Kidney tubule cell (primary cell): ENCODE measurements around the gene RNASEH2B.
A peak's percentile ranks its signal among the peaks of the same experiment; 100 is the strongest.

Source experiments
- DNase-seq: peaks from one replicate; pipeline ENCODE4 v3.0.0-alpha.2; 2018; ENCODE audit warnings: low spot score

The RNASEH2B gene

DNA sequence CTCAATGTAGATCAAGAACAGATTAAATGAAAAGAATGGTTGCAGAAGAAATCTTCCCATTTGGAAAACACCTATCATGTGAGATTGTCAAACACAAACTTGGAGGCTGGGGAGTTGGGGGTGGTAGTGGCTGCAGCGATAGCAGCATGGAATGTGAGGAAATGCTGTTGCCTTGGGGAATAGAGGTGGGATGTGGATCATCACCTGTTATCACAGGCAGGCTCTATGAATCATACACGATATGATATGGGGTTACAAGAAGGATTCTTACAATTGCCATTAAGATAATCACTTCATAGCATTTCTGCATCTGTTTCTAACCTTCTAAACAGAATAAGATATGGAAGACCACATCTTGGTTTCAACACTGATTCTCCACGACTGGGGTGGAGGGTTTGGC is 88.7 kb downstream of the RNASEH2B start:
- no peak for DNase-seq

DNA sequence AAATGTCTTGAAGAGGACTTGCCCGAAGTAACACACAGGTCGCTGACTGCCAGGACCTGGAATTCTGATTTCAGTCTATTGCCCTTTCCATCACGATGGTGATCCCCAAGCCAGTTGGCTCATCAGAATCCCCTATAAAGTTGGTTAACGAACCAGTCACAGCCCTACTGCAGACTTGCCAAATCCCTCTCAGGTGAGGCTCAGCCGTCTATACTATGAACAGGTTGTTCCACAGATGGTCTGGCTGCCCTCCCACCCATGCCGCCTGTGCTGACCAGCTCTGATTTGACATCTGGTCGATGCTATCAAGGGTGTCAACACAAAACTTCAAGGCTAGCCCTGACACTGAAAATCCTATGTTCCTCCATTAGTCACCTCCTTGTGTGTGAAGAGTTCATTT is 90.0 kb downstream of the RNASEH2B start:
- DNase-seq: no peak

DNA sequence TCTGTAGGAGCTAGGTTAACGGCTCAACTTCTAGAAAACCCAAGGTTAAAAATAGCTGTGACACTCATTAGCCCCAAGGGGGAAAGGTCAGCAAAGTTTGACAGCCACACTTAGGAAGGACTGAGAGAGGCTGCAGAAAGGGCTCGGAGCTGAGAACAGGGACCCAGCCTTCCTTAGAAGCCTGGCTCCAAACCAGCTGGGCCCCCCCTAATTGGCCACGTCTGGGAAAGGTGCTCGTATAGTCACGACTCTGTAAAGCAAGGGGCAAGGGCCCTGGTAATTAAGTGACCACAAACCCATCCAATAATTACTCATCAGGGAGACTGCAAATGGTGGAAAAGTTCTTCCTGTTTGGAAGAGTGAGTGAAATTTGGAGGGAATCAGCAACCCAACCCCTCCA is 90.5 kb downstream of the RNASEH2B start:
- DNase-seq: no peak

DNA sequence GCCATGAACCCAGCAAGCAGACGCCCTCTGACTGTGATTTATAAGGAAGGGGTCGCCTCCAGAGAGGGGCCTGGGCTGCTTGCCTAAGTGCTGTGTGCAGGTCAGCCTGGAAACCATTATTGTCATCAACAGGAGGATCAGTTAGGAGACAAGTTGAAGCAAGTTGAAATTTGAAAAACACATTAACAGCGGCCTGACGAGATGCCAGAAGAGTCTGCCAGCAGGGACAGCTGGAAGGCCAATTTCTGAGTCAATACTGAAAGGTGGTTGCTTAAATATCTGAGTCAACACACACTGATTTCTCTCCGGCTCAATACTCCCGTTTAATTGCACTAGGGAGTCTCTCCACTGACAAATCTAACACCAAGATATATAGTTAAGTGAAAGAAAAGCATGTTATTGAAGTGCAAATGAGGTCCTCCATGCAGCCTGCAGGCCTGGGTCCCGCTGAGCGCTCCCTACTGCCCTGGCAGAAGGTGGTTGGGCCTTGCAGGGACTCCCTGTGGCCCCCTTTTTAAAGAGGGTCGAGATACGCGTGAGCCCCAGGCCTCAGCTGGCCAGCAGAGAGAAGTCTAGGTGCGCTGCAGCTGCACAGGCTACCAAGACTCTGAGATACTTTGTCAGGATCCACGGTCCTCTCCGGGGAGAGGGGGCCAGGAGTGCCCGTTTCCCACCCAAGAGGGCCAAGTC is 91.1 kb downstream of the RNASEH2B start:
- DNase-seq: peak; percentile 4

DNA sequence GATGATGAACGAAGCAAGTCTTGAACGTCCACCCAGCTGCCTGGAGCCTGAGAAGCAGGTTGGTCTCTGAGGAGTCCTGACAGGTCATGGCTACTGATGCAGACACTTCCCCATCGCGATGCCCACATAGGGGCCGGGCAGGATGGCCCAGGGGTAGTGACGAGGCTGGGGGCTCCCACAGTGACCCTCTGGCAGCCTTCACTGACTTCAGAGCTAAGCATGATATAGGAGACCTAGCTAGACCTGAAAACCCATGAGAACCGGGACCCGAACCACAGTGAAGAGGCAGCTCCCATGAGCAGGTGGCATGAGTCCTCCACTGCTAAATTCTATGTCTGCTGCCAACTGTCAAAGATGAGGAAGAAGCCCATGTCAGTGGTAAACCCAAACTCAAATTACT is 91.7 kb downstream of the RNASEH2B start:
- DNase-seq: no peak

DNA sequence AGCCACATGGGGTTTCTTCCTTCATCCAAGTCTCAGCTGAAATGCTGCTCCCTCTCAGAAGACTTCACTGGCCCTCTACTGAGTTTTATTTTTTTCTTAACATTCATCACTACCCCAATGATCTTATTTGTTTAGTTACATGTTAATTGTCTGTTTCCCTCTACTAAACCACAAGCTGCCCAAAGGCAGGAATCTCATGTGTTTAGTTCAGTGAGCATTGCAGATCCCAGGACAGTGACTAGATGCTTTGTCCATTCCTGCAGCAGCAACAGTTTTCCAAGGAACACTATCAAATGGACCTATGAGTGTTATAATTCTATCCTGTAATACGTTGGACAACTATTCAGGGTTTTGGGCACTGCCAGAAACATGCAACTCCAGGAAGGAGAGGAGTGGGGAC is 93.1 kb downstream of the RNASEH2B start:
- DNase-seq: no peak

DNA sequence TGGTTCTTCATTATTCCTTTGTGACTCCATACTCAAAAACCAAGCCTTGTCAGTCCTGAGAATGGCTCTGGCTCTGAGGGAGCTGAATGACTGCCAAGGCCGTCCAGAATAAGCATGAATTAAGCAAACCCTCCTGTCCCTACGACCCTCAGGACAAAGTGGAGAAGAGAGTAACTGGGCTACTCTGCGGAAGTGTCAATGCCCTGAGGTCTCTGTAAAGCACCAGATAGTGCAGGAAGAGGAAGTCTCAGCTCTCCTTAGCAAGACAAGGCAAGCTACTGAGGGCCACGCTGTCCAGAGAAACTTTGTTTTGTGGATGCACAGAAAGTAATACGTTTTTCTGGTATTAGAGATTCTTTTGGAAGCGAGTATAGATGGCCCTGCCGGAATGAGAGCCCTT is 94.1 kb downstream of the RNASEH2B start:
- DNase-seq: no peak

DNA sequence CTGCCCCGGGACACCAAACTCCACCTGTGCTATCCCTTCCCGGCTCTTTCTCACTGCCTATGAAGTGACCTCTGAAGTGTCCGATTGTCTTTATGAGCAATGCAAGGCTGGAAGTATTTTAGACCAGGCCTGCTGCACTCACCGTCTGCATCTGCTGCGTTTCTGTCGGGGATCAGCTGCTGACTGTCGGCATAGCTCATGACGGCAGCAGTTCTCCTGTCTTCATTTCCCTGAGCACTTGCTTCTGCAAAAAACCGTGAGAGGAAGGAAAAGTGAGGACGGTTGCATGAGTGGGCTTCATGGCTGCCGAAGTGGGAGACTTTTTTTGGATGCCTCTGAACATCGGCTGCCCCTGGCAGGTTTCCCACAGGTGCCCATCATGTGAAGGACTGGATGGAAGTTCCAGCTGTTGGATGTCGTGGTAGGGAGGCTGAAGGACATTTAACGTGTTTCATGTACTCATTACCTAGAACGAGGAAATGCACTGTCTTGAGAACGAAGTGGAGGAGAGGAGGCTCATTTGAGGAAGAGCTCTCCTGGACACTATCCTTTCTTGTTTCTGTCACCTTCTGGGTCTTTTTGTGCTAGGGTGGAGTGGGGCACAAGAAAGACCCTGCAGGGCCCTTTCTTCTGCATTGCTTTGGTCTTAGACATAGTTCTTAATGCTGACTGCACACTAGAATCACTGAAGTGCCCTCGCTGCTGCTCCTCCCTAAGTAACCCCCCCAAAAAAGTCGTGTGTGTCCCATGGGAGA is 94.7 kb downstream of the RNASEH2B start:
- DNase-seq: no peak

DNA sequence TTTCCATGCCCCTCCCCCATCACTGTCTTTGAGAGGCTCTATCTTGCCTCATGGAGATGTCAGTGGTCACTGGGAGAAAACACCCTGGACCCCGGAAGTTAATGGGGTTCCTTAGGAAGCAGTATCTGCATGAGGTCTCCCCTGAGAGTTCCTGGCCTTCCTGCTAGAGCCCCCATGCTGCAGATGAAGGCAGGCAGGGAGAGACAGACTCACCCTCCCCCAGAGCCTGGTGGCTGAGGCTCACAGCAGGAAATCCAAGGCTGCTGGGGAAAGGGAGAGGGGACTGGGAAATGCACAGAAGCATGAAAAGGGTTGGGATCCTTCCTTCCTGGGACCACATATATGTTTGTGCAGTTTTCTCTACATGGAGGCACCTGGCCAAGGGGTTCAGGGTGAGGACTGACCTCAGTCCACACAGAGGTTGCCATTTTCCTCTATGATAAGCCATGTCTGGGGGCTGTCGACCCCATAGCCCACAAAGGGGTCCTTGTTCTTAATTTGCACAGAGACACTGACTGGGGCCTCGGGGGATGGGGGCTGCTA is 95.4 kb downstream of the RNASEH2B start:
- DNase-seq: no peak

DNA sequence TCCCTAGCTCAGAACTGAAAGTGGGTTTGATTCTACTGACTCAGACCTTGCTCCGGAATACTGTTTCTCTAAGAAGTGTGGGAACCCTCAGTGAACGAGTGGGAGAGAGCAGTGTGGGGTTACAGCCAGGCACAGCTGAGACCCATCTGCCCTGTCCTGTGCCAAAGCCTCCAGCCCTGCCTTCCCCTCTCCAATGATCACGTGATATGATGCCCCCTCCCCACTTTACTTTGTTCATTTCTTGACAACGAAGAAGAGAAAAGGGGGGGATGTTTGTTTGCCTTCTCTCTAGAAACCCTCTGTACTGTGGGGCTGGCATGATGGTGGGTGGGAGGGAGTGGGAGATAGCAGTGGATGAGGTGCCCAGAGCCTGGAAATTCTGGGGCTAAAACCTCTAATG is 96.0 kb downstream of the RNASEH2B start:
- no peak for DNase-seq
